Neural cell (in vitro differentiated cells): Measurements from ENCODE around the gene FAM177B. TPM values are rescaled to one million over a fixed set of nuclear protein-coding genes. Genes with fewer than 3 reads are reported as not detected.

Experiments used
- H2AFZ ChIP-seq: fragments of 200-600, 300-800 bp; sonication (generic), shearing (Covaris generic); 2 replicates; pipeline ENCODE4 v1.6.0; 2014; ENCODE audit warnings: low read depth, mild to moderate bottlenecking, antibody characterized with exemption, low read length, moderate library complexity
- H3F3A ChIP-seq: fragments of 200-600 bp; shearing (Covaris generic); 2 replicates; pipeline ENCODE4 v1.6.1; 2016; ENCODE audit warnings: mild to moderate bottlenecking, moderate library complexity, mixed read lengths, antibody characterized with exemption, low read length; ENCODE audit not compliant: insufficient read depth, poor library complexity, severe bottlenecking
- H3K27ac ChIP-seq: fragments of 200-600, 300-800 bp; sonication (generic), shearing (Covaris generic); 2 replicates; pipeline ENCODE4 v1.5.1; 2014; ENCODE audit warnings: mild to moderate bottlenecking, low read length, moderate library complexity
- H3K27me3 ChIP-seq: fragments of 300-800, 200-600 bp; sonication (generic), shearing (Covaris generic); 2 replicates; pipeline ENCODE4 v1.6.0; 2014; ENCODE audit warnings: mild to moderate bottlenecking, low read depth, low read length, moderate library complexity; ENCODE audit not compliant: insufficient read depth
- H3K36me3 ChIP-seq: fragments of 300-800, 200-600 bp; sonication (generic), shearing (Covaris generic); 2 replicates; pipeline ENCODE4 v1.5.1; 2014; ENCODE audit warnings: mild to moderate bottlenecking, antibody characterized with exemption, low read length, moderate library complexity; ENCODE audit not compliant: insufficient read depth
- H3K4me2 ChIP-seq: fragments of 300-800, 200-600 bp; sonication (generic), shearing (Covaris generic); 2 replicates; pipeline ENCODE4 v1.6.0; 2014; ENCODE audit warnings: mild to moderate bottlenecking, low read length
- H3K4me3 ChIP-seq: fragments of 300-800, 200-600 bp; sonication (generic), shearing (Covaris generic); 2 replicates; pipeline ENCODE4 v1.5.1; 2014; ENCODE audit warnings: mild to moderate bottlenecking, low read length, moderate library complexity
- H3K79me2 ChIP-seq: fragments of 200-600 bp; shearing (Covaris generic); replicated peaks from 2 replicates; pipeline ENCODE4 v1.6.0; 2014; ENCODE audit warnings: mild to moderate bottlenecking, low read length, moderate library complexity; ENCODE audit not compliant: insufficient read depth
- H3K9ac ChIP-seq: fragments of 300-800, 200-600 bp; sonication (generic), shearing (Covaris generic); 2 replicates; pipeline ENCODE4 v1.6.1; 2016; ENCODE audit warnings: mild to moderate bottlenecking, low read length, mixed read lengths
- H3K9me2 ChIP-seq: fragments of 200-600 bp; shearing (Covaris generic); 2 replicates; pipeline ENCODE4 v1.6.1; 2016; ENCODE audit warnings: mild to moderate bottlenecking, low read length, mixed read lengths; ENCODE audit not compliant: insufficient read depth
- H3K9me3 ChIP-seq: fragments of 200-600, 300-800 bp; sonication (generic), shearing (Covaris generic); 2 replicates; pipeline ENCODE4 v1.6.1; 2016; ENCODE audit warnings: mild to moderate bottlenecking, mixed run types, low read length, moderate library complexity, mixed read lengths
- H4K20me1 ChIP-seq: fragments of 200-600 bp; shearing (Covaris generic); 2 replicates; pipeline ENCODE4 v1.6.1; 2016; ENCODE audit warnings: mild to moderate bottlenecking, mixed run types; ENCODE audit not compliant: insufficient read depth
- CTCF ChIP-seq: fragments of 450-650 bp; IDR thresholded peaks from 2 replicates; pipeline ENCODE4 v1.5.1; 2014; ENCODE audit warnings: antibody characterized with exemption, mild to moderate bottlenecking, moderate library complexity; ENCODE audit not compliant: poor library complexity, severe bottlenecking
- EP300 ChIP-seq: fragments of 450-650 bp; conservative IDR thresholded peaks from 2 replicates; pipeline ENCODE4 v1.6.1; 2014; ENCODE audit warnings: antibody characterized with exemption, mild to moderate bottlenecking, moderate library complexity; ENCODE audit not compliant: poor library complexity, severe bottlenecking
- EZH2 ChIP-seq: fragments of 200-600, 300-800 bp; shearing (Covaris generic), sonication (generic); IDR thresholded peaks from 2 replicates; pipeline ENCODE4 v1.6.1; 2014; ENCODE audit warnings: antibody characterized with exemption, low read length, borderline replicate concordance, mild to moderate bottlenecking; ENCODE audit not compliant: insufficient read depth, poor library complexity, severe bottlenecking
- MXI1 ChIP-seq: fragments of 450-650 bp; conservative IDR thresholded peaks from 2 replicates; pipeline ENCODE4 v1.6.1; 2014; ENCODE audit warnings: antibody characterized with exemption, mild to moderate bottlenecking; ENCODE audit not compliant: poor library complexity, severe bottlenecking
- POLR2AphosphoS5 ChIP-seq: IDR thresholded peaks from 2 replicates; pipeline ENCODE4 v1.6.1; 2012
- RAD21 ChIP-seq: fragments of 450-650 bp; conservative IDR thresholded peaks from 2 replicates; pipeline ENCODE4 v1.6.1; 2014; ENCODE audit warnings: antibody characterized with exemption, mild to moderate bottlenecking, moderate library complexity
- SMC3 ChIP-seq: fragments of 450-650 bp; conservative IDR thresholded peaks from 2 replicates; pipeline ENCODE4 v1.6.1; 2014; ENCODE audit warnings: antibody characterized with exemption, mild to moderate bottlenecking, moderate library complexity; ENCODE audit not compliant: poor library complexity
- TAF1 ChIP-seq: IDR thresholded peaks from 2 replicates; pipeline ENCODE4 v1.6.1; 2012; ENCODE audit warnings: low read depth
- polyA plus RNA-seq: library from polyadenylated mRNA; depleted of rRNA; stranded (reverse); fragments of >200 nt; gene quantifications from 2 replicates; pipeline ENCODE4 v1.2.3, GENCODE V29; 2014
- TF ChIP-seq, protein P1 (sequence below): IDR thresholded peaks from 2 replicates; pipeline ENCODE4 v1.6.1; 2012; ENCODE audit warnings: borderline replicate concordance

The FAM177B gene
- polyA plus RNA-seq, 1 donor from 2014 or later = not detected

DNA sequence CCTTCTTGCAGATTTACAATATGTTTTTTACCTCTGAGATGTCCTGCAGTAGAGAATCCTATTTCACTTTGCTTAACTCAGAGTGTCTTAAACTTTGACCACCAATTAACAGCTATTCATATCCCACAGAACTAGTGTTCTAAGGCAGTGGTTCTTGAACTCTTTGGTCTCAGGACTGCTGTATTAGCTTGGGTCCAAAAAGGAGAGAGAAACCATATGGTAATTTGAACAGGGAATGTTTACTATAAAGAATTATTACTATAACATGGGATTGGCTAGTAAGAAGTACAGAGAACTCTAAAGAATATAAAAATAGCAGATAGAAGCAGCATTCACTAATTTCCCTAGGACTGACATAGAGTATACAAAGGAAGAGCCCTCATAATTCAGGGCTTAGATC, 31.6 kb downstream of the FAM177B start:
- no peak overlapping the region for H3K27ac ChIP-seq
- H3K79me2 ChIP-seq = no peaks in the 10 kb centered on the region
- no peaks in the 10 kb centered on the region for H3K9me2 ChIP-seq
- H3K4me2 ChIP-seq = no peak overlapping the region
- H3K9me3 ChIP-seq = peaks cover 6% of the 10 kb centered on the region
- no peaks in the 10 kb centered on the region for H3K36me3 ChIP-seq
- H3F3A ChIP-seq = no peaks in the 10 kb centered on the region
- H4K20me1 ChIP-seq = no peaks in the 10 kb centered on the region
- H3K9ac ChIP-seq = no peak overlapping the region
- no peak overlapping the region for H2AFZ ChIP-seq
- TF ChIP-seq, protein P1, sequence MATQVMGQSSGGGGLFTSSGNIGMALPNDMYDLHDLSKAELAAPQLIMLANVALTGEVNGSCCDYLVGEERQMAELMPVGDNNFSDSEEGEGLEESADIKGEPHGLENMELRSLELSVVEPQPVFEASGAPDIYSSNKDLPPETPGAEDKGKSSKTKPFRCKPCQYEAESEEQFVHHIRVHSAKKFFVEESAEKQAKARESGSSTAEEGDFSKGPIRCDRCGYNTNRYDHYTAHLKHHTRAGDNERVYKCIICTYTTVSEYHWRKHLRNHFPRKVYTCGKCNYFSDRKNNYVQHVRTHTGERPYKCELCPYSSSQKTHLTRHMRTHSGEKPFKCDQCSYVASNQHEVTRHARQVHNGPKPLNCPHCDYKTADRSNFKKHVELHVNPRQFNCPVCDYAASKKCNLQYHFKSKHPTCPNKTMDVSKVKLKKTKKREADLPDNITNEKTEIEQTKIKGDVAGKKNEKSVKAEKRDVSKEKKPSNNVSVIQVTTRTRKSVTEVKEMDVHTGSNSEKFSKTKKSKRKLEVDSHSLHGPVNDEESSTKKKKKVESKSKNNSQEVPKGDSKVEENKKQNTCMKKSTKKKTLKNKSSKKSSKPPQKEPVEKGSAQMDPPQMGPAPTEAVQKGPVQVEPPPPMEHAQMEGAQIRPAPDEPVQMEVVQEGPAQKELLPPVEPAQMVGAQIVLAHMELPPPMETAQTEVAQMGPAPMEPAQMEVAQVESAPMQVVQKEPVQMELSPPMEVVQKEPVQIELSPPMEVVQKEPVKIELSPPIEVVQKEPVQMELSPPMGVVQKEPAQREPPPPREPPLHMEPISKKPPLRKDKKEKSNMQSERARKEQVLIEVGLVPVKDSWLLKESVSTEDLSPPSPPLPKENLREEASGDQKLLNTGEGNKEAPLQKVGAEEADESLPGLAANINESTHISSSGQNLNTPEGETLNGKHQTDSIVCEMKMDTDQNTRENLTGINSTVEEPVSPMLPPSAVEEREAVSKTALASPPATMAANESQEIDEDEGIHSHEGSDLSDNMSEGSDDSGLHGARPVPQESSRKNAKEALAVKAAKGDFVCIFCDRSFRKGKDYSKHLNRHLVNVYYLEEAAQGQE = no peak
- TF ChIP-seq POLR2AphosphoS5 (no peak), MXI1 (no peak), EP300 (no peak), TAF1 (no peak), EZH2 (no peak), CTCF (no peak), RAD21 (no peak), SMC3 (no peak)
- H3K4me3 ChIP-seq = no peak overlapping the region
- no peaks in the 10 kb centered on the region for H3K27me3 ChIP-seq

DNA sequence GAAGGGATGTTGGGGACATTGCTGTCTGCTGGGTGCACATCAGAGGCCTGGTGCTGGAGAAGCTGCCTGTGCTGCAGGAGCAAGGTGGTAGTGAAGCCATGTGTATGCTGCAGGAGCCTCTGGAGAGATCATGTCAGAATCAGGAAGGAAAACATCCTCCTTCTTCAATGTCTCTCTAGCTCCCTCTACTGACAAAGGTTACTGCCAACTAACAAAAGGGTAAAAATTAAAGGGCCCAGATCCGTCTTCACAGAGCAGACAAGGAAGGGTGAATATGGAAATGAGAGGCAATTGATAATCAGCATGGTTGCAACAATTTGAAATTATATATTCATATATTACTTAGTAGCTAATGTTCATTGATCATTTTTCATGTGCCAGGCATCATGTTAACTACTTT, 32.2 kb downstream of the FAM177B start:
- H2AFZ ChIP-seq = no peak overlapping the region
- H3K9me2 ChIP-seq = no peaks in the 10 kb centered on the region
- H3K4me2 ChIP-seq = no peak overlapping the region
- no peaks in the 10 kb centered on the region for H3K36me3 ChIP-seq
- peaks cover 6% of the 10 kb centered on the region for H3K9me3 ChIP-seq
- H4K20me1 ChIP-seq = no peaks in the 10 kb centered on the region
- no peak overlapping the region for H3K9ac ChIP-seq
- TF ChIP-seq CTCF = no peak
- no peak for TF ChIP-seq MXI1
- TF ChIP-seq EP300 = no peak
- no peak for TF ChIP-seq EZH2
- TF ChIP-seq, protein P1 = no peak
- TF ChIP-seq SMC3 = no peak
- no peak for TF ChIP-seq POLR2AphosphoS5
- TF ChIP-seq RAD21 = no peak
- TF ChIP-seq TAF1 = no peak
- no peaks in the 10 kb centered on the region for H3K79me2 ChIP-seq
- no peak overlapping the region for H3K27ac ChIP-seq
- H3K27me3 ChIP-seq = no peaks in the 10 kb centered on the region
- H3K4me3 ChIP-seq = no peak overlapping the region
- H3F3A ChIP-seq = no peaks in the 10 kb centered on the region
